HG03196 (cell line): ENCODE results near the gene RADIL.
A peak's percentile ranks its signal among the peaks of the same experiment; 100 is the strongest.
"Not testable (repeated sequence)": the region's sequence is repeated elsewhere in the genome, so short reads cannot be mapped to it uniquely, and the experiment has no call there.

Experiments used
- ATAC-seq: cut with Tn5 transposase; IDR thresholded peaks from one replicate; pipeline ENCODE4 v1.9.1; 2021; ENCODE audit not compliant: unreplicated experiment

RADIL gene

GRCh38 chr7:4883372-4884144 is at the start of gene RADIL:
RADIL (minus strand) TSS chr7:4883716; CDS start chr7:4878139, 5,577 bp downstream.
- ATAC-seq: peak; percentile 77

GRCh38 chr7:4931943-4932342 is 48.4 kb upstream of the RADIL start:
- ATAC-seq: no peak

GRCh38 chr7:4929005-4929404 is 45.5 kb upstream of the RADIL start:
- ATAC-seq: no peak

GRCh38 chr7:4928445-4928844 is 44.9 kb upstream of the RADIL start:
- ATAC-seq: no peak

- ATAC-seq: no peak
Observed at GRCh38 chr7:4919969-4920766, 36.7 kb upstream of the RADIL start.

GRCh38 chr7:4916113-4916512 is 32.6 kb upstream of the RADIL start:
- no peak for ATAC-seq

GRCh38 chr7:4911111-4911828 is 27.8 kb upstream of the RADIL start:
- ATAC-seq: no peak

GRCh38 chr7:4906682-4907081 is 23.2 kb upstream of the RADIL start:
- no peak for ATAC-seq

GRCh38 chr7:4905171-4905570 is 21.7 kb upstream of the RADIL start:
- ATAC-seq: no peak

- no peak for ATAC-seq
Observed at GRCh38 chr7:4904346-4904745, 20.8 kb upstream of the RADIL start.

- ATAC-seq: no peak
Observed at GRCh38 chr7:4895766-4896165, 12.2 kb upstream of the RADIL start.

GRCh38 chr7:4894482-4894881 is 11.0 kb upstream of the RADIL start:
- ATAC-seq: no peak

GRCh38 chr7:4893929-4894475 is 10.5 kb upstream of the RADIL start:
- ATAC-seq: no peak

- not testable (repeated sequence) for ATAC-seq
Observed at GRCh38 chr7:4893188-4893587, 9.7 kb upstream of the RADIL start.

- ATAC-seq: not testable (repeated sequence)
Observed at GRCh38 chr7:4891522-4891921, 8.0 kb upstream of the RADIL start.

GRCh38 chr7:4889682-4890081 is 6.2 kb upstream of the RADIL start:
- no peak for ATAC-seq

- no peak for ATAC-seq
Observed at GRCh38 chr7:4888161-4888560, 4.6 kb upstream of the RADIL start.

- no peak for ATAC-seq
Observed at GRCh38 chr7:4886671-4887070, 3.2 kb upstream of the RADIL start.

GRCh38 chr7:4885317-4885807 is 1.8 kb upstream of the RADIL start:
- ATAC-seq: no peak

- no peak for ATAC-seq
Observed at GRCh38 chr7:4884164-4884563, 648 bp upstream of the RADIL start.

- no peak for ATAC-seq
Observed at GRCh38 chr7:4883033-4883371, 514 bp downstream of the RADIL start.
